Activated gamma-delta T cell (primary cell): ENCODE results near the gene EHD3.

ENCODE experiments used
- DNase-seq: peaks from one replicate; lab custom pipeline; 2025; lab: John Stamatoyannopoulos, UW

Gene EHD3

GRCh38 chr2:31236433-31237205 lies 2.7 kb downstream of the EHD3 start:
- no peak for DNase-seq

GRCh38 chr2:31237348-31238017 lies 3.5 kb downstream of the EHD3 start:
- no peak for DNase-seq

- no peak for DNase-seq
Observed at GRCh38 chr2:31238126-31238905, 4.4 kb downstream of the EHD3 start.

GRCh38 chr2:31238906-31239592 lies 5.1 kb downstream of the EHD3 start:
- DNase-seq: no peak

GRCh38 chr2:31239593-31240177 lies 5.7 kb downstream of the EHD3 start:
- DNase-seq: no peak

GRCh38 chr2:31240381-31241365 lies 6.7 kb downstream of the EHD3 start:
- no peak for DNase-seq

GRCh38 chr2:31241625-31242270 lies 7.8 kb downstream of the EHD3 start:
- no peak for DNase-seq

GRCh38 chr2:31243053-31243452 lies 9.1 kb downstream of the EHD3 start:
- DNase-seq: no peak

- DNase-seq: no peak
Observed at GRCh38 chr2:31244101-31244500, 10.1 kb downstream of the EHD3 start.

GRCh38 chr2:31246184-31246852 lies 12.4 kb downstream of the EHD3 start:
- no peak for DNase-seq

- DNase-seq: no peak
Observed at GRCh38 chr2:31247711-31248110, 13.8 kb downstream of the EHD3 start.

- DNase-seq: no peak
Observed at GRCh38 chr2:31248139-31248538, 14.2 kb downstream of the EHD3 start.

GRCh38 chr2:31249009-31249690 lies 15.2 kb downstream of the EHD3 start:
- no peak for DNase-seq

- no peak for DNase-seq
Observed at GRCh38 chr2:31251018-31251417, 17.1 kb downstream of the EHD3 start.

GRCh38 chr2:31251851-31252250 lies 17.9 kb downstream of the EHD3 start:
- DNase-seq: no peak

GRCh38 chr2:31253356-31254131 lies 19.6 kb downstream of the EHD3 start:
- DNase-seq: no peak

- DNase-seq: no peak
Observed at GRCh38 chr2:31254237-31255203, 20.6 kb downstream of the EHD3 start.
